Suppressor macrophage treated with lipopolysaccharide for 1 hour (primary cell): Measurements from ENCODE around the gene RPS6KL1.
A peak's percentile ranks its signal among the peaks of the same experiment; 100 is the strongest.
"Not testable (repeated sequence)": the region's sequence is repeated elsewhere in the genome, so short reads cannot be mapped to it uniquely, and the experiment has no call there.

Experiments used
- DNase-seq, 3 donors: peaks; one replicate each; pipeline ENCODE4 v3.0.0-alpha.2; 2020 to 2022

The RPS6KL1 gene

GRCh38 chr14:74934476-74935359 lies 11.7 kb upstream of the RPS6KL1 start:
- peak in 2 of 3 donors; percentile 24 to 60 for DNase-seq

- peak in 2 of 3 donors; percentile 19 to 21 for DNase-seq
Measured at GRCh38 chr14:74934041-74934440, 11.0 kb upstream of the RPS6KL1 start.

- DNase-seq = peak in 2 of 3 donors; percentile 28 to 42
Measured at GRCh38 chr14:74932936-74933335, 9.9 kb upstream of the RPS6KL1 start.

- peak; percentile 81 to 84 (median 83) for DNase-seq
Measured at GRCh38 chr14:74932401-74932901, 9.4 kb upstream of the RPS6KL1 start.

GRCh38 chr14:74931744-74932143 lies 8.7 kb upstream of the RPS6KL1 start:
- not testable (repeated sequence) for DNase-seq

GRCh38 chr14:74929242-74929641 lies 6.2 kb upstream of the RPS6KL1 start:
- DNase-seq = no peak

GRCh38 chr14:74927225-74927624 lies 4.2 kb upstream of the RPS6KL1 start:
- DNase-seq = no peak

GRCh38 chr14:74924061-74924460 lies 1.0 kb upstream of the RPS6KL1 start:
- no peak for DNase-seq

GRCh38 chr14:74921987-74922751 lies 891 bp downstream of the RPS6KL1 start:
- no peak for DNase-seq

- DNase-seq = no peak
Measured at GRCh38 chr14:74921053-74921620, 1.9 kb downstream of the RPS6KL1 start.

- DNase-seq = no peak
Measured at GRCh38 chr14:74920281-74920680, 2.8 kb downstream of the RPS6KL1 start.

GRCh38 chr14:74919421-74920165 lies 3.5 kb downstream of the RPS6KL1 start:
- DNase-seq = peak in 1 of 3 donors; percentile 32

- DNase-seq = no peak
Measured at GRCh38 chr14:74918380-74918779, 4.7 kb downstream of the RPS6KL1 start.

- DNase-seq = no peak
Measured at GRCh38 chr14:74917646-74918081, 5.4 kb downstream of the RPS6KL1 start.

GRCh38 chr14:74917178-74917543 lies 5.9 kb downstream of the RPS6KL1 start:
- no peak for DNase-seq

- DNase-seq = no peak
Measured at GRCh38 chr14:74915826-74916225, 7.2 kb downstream of the RPS6KL1 start.

- no peak for DNase-seq
Measured at GRCh38 chr14:74915426-74915825, 7.6 kb downstream of the RPS6KL1 start.

- peak; percentile 64 to 70 (median 70) for DNase-seq
Measured at GRCh38 chr14:74913986-74914573, 9.0 kb downstream of the RPS6KL1 start.

GRCh38 chr14:74913393-74913910 lies 9.6 kb downstream of the RPS6KL1 start:
- DNase-seq = no peak

- no peak for DNase-seq
Measured at GRCh38 chr14:74912801-74913200, 10.3 kb downstream of the RPS6KL1 start.

- no peak for DNase-seq
Measured at GRCh38 chr14:74912111-74912510, 10.9 kb downstream of the RPS6KL1 start.

GRCh38 chr14:74911704-74912103 lies 11.4 kb downstream of the RPS6KL1 start:
- no peak for DNase-seq
